GM23338 (cell line): ENCODE data around the gene IQGAP2. TPM values are rescaled to one million over a fixed set of nuclear protein-coding genes. Genes with fewer than 3 reads are reported as not detected.

Experiments used
- ATAC-seq: fragments of 200-7000 bp; cut with Tn5 transposase; 3 replicates; pipeline ENCODE4 v1.9.1; 2020
- DNase-seq: peaks from one replicate; pipeline ENCODE4 v3.0.0-alpha.2; 2015; ENCODE audit warnings: low spot score
- H2AFZ ChIP-seq: fragments of 200-600 bp; sonication (generic); 2 replicates; pipeline ENCODE4 v1.8.0; 2016; ENCODE audit warnings: antibody characterized with exemption, mild to moderate bottlenecking, moderate library complexity
- H3F3A ChIP-seq: fragments of 200-600 bp; sonication (generic); replicated peaks from 2 replicates; pipeline ENCODE4 v1.8.0; 2017; ENCODE audit warnings: antibody characterized with exemption, mixed run types, low read depth
- H3K27ac ChIP-seq: fragments of 200-600 bp; sonication (generic); 2 replicates; pipeline ENCODE4 v1.6.1; 2016; ENCODE audit warnings: low read depth
- H3K27me3 ChIP-seq: fragments of 200-600 bp; sonication (generic); 2 replicates; pipeline ENCODE4 v1.8.0; 2016; ENCODE audit warnings: mild to moderate bottlenecking, mixed run types, moderate library complexity; ENCODE audit not compliant: insufficient read depth
- H3K36me3 ChIP-seq: fragments of 200-600 bp; sonication (generic); 2 replicates; pipeline ENCODE4 v1.8.0; 2016; ENCODE audit warnings: mild to moderate bottlenecking; ENCODE audit not compliant: insufficient read depth
- H3K4me1 ChIP-seq: fragments of 200-600 bp; sonication (generic); 2 replicates; pipeline ENCODE4 v1.8.0; 2016; ENCODE audit warnings: mild to moderate bottlenecking, moderate library complexity; ENCODE audit not compliant: insufficient read depth
- H3K4me2 ChIP-seq: fragments of 200-600 bp; sonication (generic); 2 replicates; pipeline ENCODE4 v1.7.1; 2017; ENCODE audit warnings: mixed run types
- H3K4me3 ChIP-seq: fragments of 200-600 bp; sonication (generic); 2 replicates; pipeline ENCODE4 v1.6.1; 2016; ENCODE audit warnings: mixed run types
- H3K79me2 ChIP-seq: fragments of 200-600 bp; sonication (generic); replicated peaks from 2 replicates; pipeline ENCODE4 v1.8.0; 2017; ENCODE audit warnings: mild to moderate bottlenecking; ENCODE audit not compliant: insufficient read depth
- H3K9me2 ChIP-seq: fragments of 200-600 bp; sonication (generic); 2 replicates; pipeline ENCODE4 v1.8.0; 2017; ENCODE audit not compliant: insufficient read depth
- H4K20me1 ChIP-seq: fragments of 200-600 bp; sonication (generic); replicated peaks from 2 replicates; pipeline ENCODE4 v1.8.0; 2017; ENCODE audit warnings: mild to moderate bottlenecking; ENCODE audit not compliant: insufficient read depth
- H3K27ac Mint-ChIP-seq: 2 replicates; pipeline ENCODE4 v1.8.0; 2020; ENCODE audit warnings: inconsistent platforms, mild to moderate bottlenecking, moderate library complexity, mixed read lengths
- H3K27me3 Mint-ChIP-seq: 3 replicates; pipeline ENCODE4 v1.8.0; 2022; ENCODE audit warnings: low read depth, mild to moderate bottlenecking, moderate library complexity, mixed read lengths, inconsistent platforms; ENCODE audit not compliant: insufficient read depth, poor library complexity
- H3K36me3 Mint-ChIP-seq: 3 replicates; pipeline ENCODE4 v1.8.0; 2021; ENCODE audit warnings: low read depth, mild to moderate bottlenecking, inconsistent platforms, moderate library complexity, mixed read lengths
- H3K4me1 Mint-ChIP-seq: 3 replicates; pipeline ENCODE4 v1.8.0; 2020; ENCODE audit warnings: mild to moderate bottlenecking, inconsistent platforms, mixed read lengths
- H3K4me3 Mint-ChIP-seq: 3 replicates; pipeline ENCODE4 v1.8.0; 2021; ENCODE audit warnings: moderate library complexity, mild to moderate bottlenecking, inconsistent platforms, mixed read lengths
- H3K9me3 Mint-ChIP-seq: 3 replicates; pipeline ENCODE4 v1.8.0; 2020; ENCODE audit warnings: moderate library complexity, mild to moderate bottlenecking, inconsistent platforms, mixed read lengths
- CREB1 ChIP-seq: fragments of 250-450 bp; sonication (Bioruptor Pico); IDR thresholded peaks from 2 replicates; pipeline ENCODE4 v1.5.0; 2020; ENCODE audit warnings: low read depth, mild to moderate bottlenecking, moderate library complexity
- EZH2 ChIP-seq: fragments of 200-600 bp; sonication (generic); IDR thresholded peaks from one replicate; pipeline ENCODE4 v1.8.0; 2017; ENCODE audit warnings: antibody characterized with exemption, mild to moderate bottlenecking, low read depth; ENCODE audit not compliant: unreplicated experiment
- EZH2phosphoT487 ChIP-seq: fragments of 200-600 bp; sonication (generic); IDR thresholded peaks from one replicate; pipeline ENCODE4 v1.8.1; 2018; ENCODE audit warnings: antibody characterized with exemption; ENCODE audit not compliant: unreplicated experiment
- JUNB ChIP-seq: IDR thresholded peaks from one replicate; pipeline ENCODE4 v1.6.1; 2016; ENCODE audit warnings: antibody characterized with exemption; ENCODE audit not compliant: unreplicated experiment
- NANOG ChIP-seq: IDR thresholded peaks from 2 replicates; pipeline ENCODE4 v1.6.1; 2016; ENCODE audit warnings: antibody characterized with exemption, borderline replicate concordance
- POLR2AphosphoS5 ChIP-seq: IDR thresholded peaks from 2 replicates; pipeline ENCODE4 v1.6.1; 2016; ENCODE audit warnings: antibody characterized with exemption, low read depth
- STAT1 ChIP-seq: IDR thresholded peaks from one replicate; pipeline ENCODE4 v1.6.1; 2016; ENCODE audit warnings: antibody characterized with exemption; ENCODE audit not compliant: unreplicated experiment
- ZNF114 ChIP-seq: fragments of 250-450 bp; sonication (Bioruptor Pico); IDR thresholded peaks from 2 replicates; pipeline ENCODE4 v1.5.0; 2020; ENCODE audit warnings: mild to moderate bottlenecking, moderate library complexity
- ZNF331 ChIP-seq: fragments of 250-450 bp; sonication (Bioruptor Pico); IDR thresholded peaks from 2 replicates; pipeline ENCODE4 v1.5.0; 2020; ENCODE audit warnings: low read depth, mild to moderate bottlenecking, moderate library complexity
- polyA plus RNA-seq: library from polyadenylated mRNA; unstranded; fragments of >200 nt; fragmentation: Nextera tagmentation; extraction: Ambion mirVana; gene quantifications from 2 replicates; pipeline ENCODE4 v1.2.1, GENCODE V29; 2016
- total RNA-seq: library from RNA; depleted of rRNA; stranded (reverse); fragments of >200 nt; shearing (Covaris generic); gene quantifications from 2 replicates; pipeline ENCODE4 v1.2.3, GENCODE V29; 2014
- TF ChIP-seq, protein P1 (sequence below), 2 experiments: fragments of 200-600 bp in 1 of 2; sonication (generic) in 1 of 2; conservative IDR thresholded peaks; 2 replicates each; pipeline versions ENCODE4 v1.5.1 to v1.6.1; 2016 to 2017; ENCODE audit warnings: antibody characterized with exemption in 2 of 2, low read depth in 2 of 2, mild to moderate bottlenecking in 2 of 2, moderate library complexity in 1 of 2
- TF ChIP-seq, protein P2 (sequence below): IDR thresholded peaks from 2 replicates; pipeline ENCODE4 v1.6.1; 2016; ENCODE audit warnings: antibody characterized with exemption
- TF ChIP-seq, protein P3 (sequence below): IDR thresholded peaks from one replicate; pipeline ENCODE4 v1.6.1; 2018; ENCODE audit warnings: antibody characterized with exemption; ENCODE audit not compliant: unreplicated experiment
- TF ChIP-seq, protein P4 (sequence below): fragments of 250-450 bp; sonication (Bioruptor Pico); IDR thresholded peaks from 2 replicates; pipeline ENCODE4 v1.5.0; 2020; ENCODE audit warnings: mild to moderate bottlenecking, moderate library complexity

The IQGAP2 gene
- total and polyA plus RNA-seq, 2 experiments from 2014 or later, result 60.0 to 86.5 TPM

DNA sequence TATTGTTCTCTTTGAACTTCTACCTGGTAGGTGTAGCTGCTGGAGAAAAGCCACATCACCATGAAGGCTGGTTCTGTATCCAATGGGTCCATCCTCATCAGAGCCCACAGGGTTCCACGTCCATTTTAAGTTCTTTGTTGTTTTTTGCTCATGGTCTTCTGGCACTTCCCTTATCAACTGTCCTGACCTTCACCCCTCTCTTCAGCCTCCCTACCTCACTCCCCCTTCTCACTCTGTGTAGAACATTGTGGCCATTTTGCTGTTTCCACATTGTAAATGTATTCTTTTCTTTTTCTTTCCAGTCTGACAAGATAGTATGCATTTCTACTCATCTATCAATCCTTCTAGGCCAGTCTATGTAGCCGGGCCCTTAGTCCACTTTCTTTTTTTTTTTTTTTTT is 264.4 kb downstream of the IQGAP2 start:
- H3K36me3 ChIP-seq, result no peaks in the 10 kb centered on the region
- Mint-ChIP-seq H3K4me1 (no peaks in the 10 kb centered on the region), H3K27ac (no peak overlapping the region), H3K9me3 (no peaks in the 10 kb centered on the region), H3K4me3 (no peak overlapping the region), H3K36me3 (peaks cover 19% of the 10 kb centered on the region), H3K27me3 (peaks cover 3% of the 10 kb centered on the region)
- H3K9me2 ChIP-seq, result no peaks in the 10 kb centered on the region; the same call in 1 of the 2 replicates
- no peak overlapping the region for H3K4me2 ChIP-seq
- DNase-seq, result no peak
- H3K27me3 ChIP-seq, result no peaks in the 10 kb centered on the region
- TF ChIP-seq NANOG (no peak), STAT1 (no peak), EZH2 (no peak), JUNB (no peak), CREB1 (CRISPR knock-in tag) (no peak), POLR2AphosphoS5 (no peak), ZNF114 (CRISPR knock-in tag) (no peak), EZH2phosphoT487 (no peak), ZNF331 (CRISPR knock-in tag) (no peak)
- TF ChIP-seq, protein P1, sequence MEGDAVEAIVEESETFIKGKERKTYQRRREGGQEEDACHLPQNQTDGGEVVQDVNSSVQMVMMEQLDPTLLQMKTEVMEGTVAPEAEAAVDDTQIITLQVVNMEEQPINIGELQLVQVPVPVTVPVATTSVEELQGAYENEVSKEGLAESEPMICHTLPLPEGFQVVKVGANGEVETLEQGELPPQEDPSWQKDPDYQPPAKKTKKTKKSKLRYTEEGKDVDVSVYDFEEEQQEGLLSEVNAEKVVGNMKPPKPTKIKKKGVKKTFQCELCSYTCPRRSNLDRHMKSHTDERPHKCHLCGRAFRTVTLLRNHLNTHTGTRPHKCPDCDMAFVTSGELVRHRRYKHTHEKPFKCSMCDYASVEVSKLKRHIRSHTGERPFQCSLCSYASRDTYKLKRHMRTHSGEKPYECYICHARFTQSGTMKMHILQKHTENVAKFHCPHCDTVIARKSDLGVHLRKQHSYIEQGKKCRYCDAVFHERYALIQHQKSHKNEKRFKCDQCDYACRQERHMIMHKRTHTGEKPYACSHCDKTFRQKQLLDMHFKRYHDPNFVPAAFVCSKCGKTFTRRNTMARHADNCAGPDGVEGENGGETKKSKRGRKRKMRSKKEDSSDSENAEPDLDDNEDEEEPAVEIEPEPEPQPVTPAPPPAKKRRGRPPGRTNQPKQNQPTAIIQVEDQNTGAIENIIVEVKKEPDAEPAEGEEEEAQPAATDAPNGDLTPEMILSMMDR (conservative IDR thresholded peaks at IDR 0.05; ENCODE audit: low read depth in 2 of 2), result no peak
- TF ChIP-seq, protein P2, sequence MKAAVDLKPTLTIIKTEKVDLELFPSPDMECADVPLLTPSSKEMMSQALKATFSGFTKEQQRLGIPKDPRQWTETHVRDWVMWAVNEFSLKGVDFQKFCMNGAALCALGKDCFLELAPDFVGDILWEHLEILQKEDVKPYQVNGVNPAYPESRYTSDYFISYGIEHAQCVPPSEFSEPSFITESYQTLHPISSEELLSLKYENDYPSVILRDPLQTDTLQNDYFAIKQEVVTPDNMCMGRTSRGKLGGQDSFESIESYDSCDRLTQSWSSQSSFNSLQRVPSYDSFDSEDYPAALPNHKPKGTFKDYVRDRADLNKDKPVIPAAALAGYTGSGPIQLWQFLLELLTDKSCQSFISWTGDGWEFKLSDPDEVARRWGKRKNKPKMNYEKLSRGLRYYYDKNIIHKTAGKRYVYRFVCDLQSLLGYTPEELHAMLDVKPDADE, result no peak
- TF ChIP-seq, protein P3, sequence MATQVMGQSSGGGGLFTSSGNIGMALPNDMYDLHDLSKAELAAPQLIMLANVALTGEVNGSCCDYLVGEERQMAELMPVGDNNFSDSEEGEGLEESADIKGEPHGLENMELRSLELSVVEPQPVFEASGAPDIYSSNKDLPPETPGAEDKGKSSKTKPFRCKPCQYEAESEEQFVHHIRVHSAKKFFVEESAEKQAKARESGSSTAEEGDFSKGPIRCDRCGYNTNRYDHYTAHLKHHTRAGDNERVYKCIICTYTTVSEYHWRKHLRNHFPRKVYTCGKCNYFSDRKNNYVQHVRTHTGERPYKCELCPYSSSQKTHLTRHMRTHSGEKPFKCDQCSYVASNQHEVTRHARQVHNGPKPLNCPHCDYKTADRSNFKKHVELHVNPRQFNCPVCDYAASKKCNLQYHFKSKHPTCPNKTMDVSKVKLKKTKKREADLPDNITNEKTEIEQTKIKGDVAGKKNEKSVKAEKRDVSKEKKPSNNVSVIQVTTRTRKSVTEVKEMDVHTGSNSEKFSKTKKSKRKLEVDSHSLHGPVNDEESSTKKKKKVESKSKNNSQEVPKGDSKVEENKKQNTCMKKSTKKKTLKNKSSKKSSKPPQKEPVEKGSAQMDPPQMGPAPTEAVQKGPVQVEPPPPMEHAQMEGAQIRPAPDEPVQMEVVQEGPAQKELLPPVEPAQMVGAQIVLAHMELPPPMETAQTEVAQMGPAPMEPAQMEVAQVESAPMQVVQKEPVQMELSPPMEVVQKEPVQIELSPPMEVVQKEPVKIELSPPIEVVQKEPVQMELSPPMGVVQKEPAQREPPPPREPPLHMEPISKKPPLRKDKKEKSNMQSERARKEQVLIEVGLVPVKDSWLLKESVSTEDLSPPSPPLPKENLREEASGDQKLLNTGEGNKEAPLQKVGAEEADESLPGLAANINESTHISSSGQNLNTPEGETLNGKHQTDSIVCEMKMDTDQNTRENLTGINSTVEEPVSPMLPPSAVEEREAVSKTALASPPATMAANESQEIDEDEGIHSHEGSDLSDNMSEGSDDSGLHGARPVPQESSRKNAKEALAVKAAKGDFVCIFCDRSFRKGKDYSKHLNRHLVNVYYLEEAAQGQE, result no peak
- TF ChIP-seq, protein P4, sequence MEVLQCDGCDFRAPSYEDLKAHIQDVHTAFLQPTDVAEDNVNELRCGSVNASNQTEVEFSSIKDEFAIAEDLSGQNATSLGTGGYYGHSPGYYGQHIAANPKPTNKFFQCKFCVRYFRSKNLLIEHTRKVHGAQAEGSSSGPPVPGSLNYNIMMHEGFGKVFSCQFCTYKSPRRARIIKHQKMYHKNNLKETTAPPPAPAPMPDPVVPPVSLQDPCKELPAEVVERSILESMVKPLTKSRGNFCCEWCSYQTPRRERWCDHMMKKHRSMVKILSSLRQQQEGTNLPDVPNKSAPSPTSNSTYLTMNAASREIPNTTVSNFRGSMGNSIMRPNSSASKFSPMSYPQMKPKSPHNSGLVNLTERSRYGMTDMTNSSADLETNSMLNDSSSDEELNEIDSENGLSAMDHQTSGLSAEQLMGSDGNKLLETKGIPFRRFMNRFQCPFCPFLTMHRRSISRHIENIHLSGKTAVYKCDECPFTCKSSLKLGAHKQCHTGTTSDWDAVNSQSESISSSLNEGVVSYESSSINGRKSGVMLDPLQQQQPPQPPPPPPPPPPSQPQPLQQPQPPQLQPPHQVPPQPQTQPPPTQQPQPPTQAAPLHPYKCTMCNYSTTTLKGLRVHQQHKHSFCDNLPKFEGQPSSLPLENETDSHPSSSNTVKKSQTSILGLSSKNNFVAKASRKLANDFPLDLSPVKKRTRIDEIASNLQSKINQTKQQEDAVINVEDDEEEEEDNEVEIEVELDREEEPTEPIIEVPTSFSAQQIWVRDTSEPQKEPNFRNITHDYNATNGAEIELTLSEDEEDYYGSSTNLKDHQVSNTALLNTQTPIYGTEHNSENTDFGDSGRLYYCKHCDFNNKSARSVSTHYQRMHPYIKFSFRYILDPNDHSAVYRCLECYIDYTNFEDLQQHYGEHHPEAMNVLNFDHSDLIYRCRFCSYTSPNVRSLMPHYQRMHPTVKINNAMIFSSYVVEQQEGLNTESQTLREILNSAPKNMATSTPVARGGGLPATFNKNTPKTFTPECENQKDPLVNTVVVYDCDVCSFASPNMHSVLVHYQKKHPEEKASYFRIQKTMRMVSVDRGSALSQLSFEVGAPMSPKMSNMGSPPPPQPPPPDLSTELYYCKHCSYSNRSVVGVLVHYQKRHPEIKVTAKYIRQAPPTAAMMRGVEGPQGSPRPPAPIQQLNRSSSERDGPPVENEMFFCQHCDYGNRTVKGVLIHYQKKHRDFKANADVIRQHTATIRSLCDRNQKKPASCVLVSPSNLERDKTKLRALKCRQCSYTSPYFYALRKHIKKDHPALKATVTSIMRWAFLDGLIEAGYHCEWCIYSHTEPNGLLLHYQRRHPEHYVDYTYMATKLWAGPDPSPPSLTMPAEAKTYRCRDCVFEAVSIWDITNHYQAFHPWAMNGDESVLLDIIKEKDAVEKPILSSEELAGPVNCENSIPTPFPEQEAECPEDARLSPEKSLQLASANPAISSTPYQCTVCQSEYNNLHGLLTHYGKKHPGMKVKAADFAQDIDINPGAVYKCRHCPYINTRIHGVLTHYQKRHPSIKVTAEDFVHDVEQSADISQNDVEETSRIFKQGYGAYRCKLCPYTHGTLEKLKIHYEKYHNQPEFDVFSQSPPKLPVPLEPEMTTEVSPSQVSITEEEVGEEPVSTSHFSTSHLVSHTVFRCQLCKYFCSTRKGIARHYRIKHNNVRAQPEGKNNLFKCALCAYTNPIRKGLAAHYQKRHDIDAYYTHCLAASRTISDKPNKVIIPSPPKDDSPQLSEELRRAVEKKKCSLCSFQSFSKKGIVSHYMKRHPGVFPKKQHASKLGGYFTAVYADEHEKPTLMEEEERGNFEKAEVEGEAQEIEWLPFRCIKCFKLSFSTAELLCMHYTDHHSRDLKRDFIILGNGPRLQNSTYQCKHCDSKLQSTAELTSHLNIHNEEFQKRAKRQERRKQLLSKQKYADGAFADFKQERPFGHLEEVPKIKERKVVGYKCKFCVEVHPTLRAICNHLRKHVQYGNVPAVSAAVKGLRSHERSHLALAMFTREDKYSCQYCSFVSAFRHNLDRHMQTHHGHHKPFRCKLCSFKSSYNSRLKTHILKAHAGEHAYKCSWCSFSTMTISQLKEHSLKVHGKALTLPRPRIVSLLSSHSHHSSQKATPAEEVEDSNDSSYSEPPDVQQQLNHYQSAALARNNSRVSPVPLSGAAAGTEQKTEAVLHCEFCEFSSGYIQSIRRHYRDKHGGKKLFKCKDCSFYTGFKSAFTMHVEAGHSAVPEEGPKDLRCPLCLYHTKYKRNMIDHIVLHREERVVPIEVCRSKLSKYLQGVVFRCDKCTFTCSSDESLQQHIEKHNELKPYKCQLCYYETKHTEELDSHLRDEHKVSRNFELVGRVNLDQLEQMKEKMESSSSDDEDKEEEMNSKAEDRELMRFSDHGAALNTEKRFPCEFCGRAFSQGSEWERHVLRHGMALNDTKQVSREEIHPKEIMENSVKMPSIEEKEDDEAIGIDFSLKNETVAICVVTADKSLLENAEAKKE (CRISPR knock-in tag), result no peak
- no peaks in the 10 kb centered on the region for H3K79me2 ChIP-seq
- no peak overlapping the region for H3K27ac ChIP-seq
- no peaks in the 10 kb centered on the region for H3K4me1 ChIP-seq
- no peaks in the 10 kb centered on the region for H4K20me1 ChIP-seq
- no peaks in the 10 kb centered on the region for H3F3A ChIP-seq
- H3K4me3 ChIP-seq, result no peak overlapping the region
- H2AFZ ChIP-seq, result no peak overlapping the region
- ATAC-seq, result no peak
